ENCODE data around the gene PRMT3. TPM values are rescaled to one million over a fixed set of nuclear protein-coding genes. Genes with fewer than 3 reads are reported as not detected.

The PRMT3 gene
- polyA plus RNA-seq, 3 donors: 4.5 to 8.4 (median 6.1) TPM

GRCh38 chr11:20399498-20399897 is 12.0 kb downstream of the PRMT3 start:
- H2AFZ ChIP-seq (ENCODE audit: insufficient read depth, low read depth, low read length, poor library complexity, severe bottlenecking): no peak overlapping the region
- no peaks in the 10 kb centered on the region for H3K9me3 ChIP-seq (replicated peaks in 1 of 2; ENCODE audit: control insufficient read depth in 1 of 2, insufficient read depth in 1 of 2, low read length in 2 of 2)
- Mint-ChIP-seq H3K36me3 (peaks cover 46 to 52% of the 10 kb centered on the region in 2 donors), H3K27ac (no peak overlapping the region), H3K9me3 (no peaks in the 10 kb centered on the region), H3K4me3 (no peak overlapping the region), H3K4me1 (no peaks in the 10 kb centered on the region), H3K27me3 (ENCODE audit: low read depth in 3 of 3) (peaks cover 0 to 1% (median 0%) of the 10 kb centered on the region in 3 donors)
- no CpG with 5 or more reads among the region's 2 CpGs for WGBS (ENCODE audit: insufficient coverage)
- H3K9ac ChIP-seq (ENCODE audit: insufficient read depth, low read length, poor library complexity, severe bottlenecking): no peak overlapping the region
- intact Hi-C loops (cut with micrococcal nuclease): no loop called here
- TF ChIP-seq CTCF (IDR thresholded peaks at IDR 0.05): no peak
- peaks cover 48 to 79% of the 10 kb centered on the region in 2 donors for H3K36me3 ChIP-seq (replicated peaks in 1 of 2; ENCODE audit: control insufficient read depth in 1 of 2, insufficient read depth in 2 of 2, low read length in 2 of 2)
- H3K4me2 ChIP-seq (replicated peaks; ENCODE audit: extremely low read depth, low read length, poor library complexity, severe bottlenecking): no peak overlapping the region
- no peak overlapping the region for H3K27ac ChIP-seq (ENCODE audit: low read depth in 1 of 2, low read length in 2 of 2)
- H3K4me1 ChIP-seq (ENCODE audit: control insufficient read depth in 1 of 2, insufficient read depth in 2 of 2, low read length in 2 of 2): no peaks in the 10 kb centered on the region
- no peaks in the 10 kb centered on the region for H3K79me2 ChIP-seq (ENCODE audit: insufficient read depth, low read length)
- no peaks in the 10 kb centered on the region for H4K20me1 ChIP-seq (ENCODE audit: insufficient read depth, low read length)
- no peak overlapping the region for H3K4me3 ChIP-seq (replicated peaks in 1 of 3; ENCODE audit: low read depth in 2 of 3, low read length in 3 of 3)
- DNase-seq: no peak
- H3K27me3 ChIP-seq (ENCODE audit: control insufficient read depth in 2 of 2, insufficient read depth in 2 of 2, low read length in 2 of 2): no peaks in the 10 kb centered on the region

GRCh38 chr11:20403059-20403458 is 15.5 kb downstream of the PRMT3 start:
- H3K4me3 Mint-ChIP-seq: no peak overlapping the region
- H3K9me3 Mint-ChIP-seq: no peaks in the 10 kb centered on the region
- intact Hi-C loops (cut with micrococcal nuclease): no loop called here
- Histone ChIP-seq H3K27me3 (ENCODE audit: control insufficient read depth in 2 of 2, insufficient read depth in 2 of 2, low read length in 2 of 2) (no peaks in the 10 kb centered on the region), H2AFZ (ENCODE audit: insufficient read depth, low read depth, low read length, poor library complexity, severe bottlenecking) (no peak overlapping the region), H3K9ac (ENCODE audit: insufficient read depth, low read length, poor library complexity, severe bottlenecking) (no peak overlapping the region), H3K79me2 (ENCODE audit: insufficient read depth, low read length) (no peaks in the 10 kb centered on the region), H3K4me3 (replicated peaks in 1 of 3; ENCODE audit: low read depth in 2 of 3, low read length in 3 of 3) (no peak overlapping the region), H3K36me3 (replicated peaks in 1 of 2; ENCODE audit: control insufficient read depth in 1 of 2, insufficient read depth in 2 of 2, low read length in 2 of 2) (peaks cover 43 to 83% of the 10 kb centered on the region in 2 donors), H3K27ac (ENCODE audit: low read depth in 1 of 2, low read length in 2 of 2) (no peak overlapping the region), H3K4me1 (ENCODE audit: control insufficient read depth in 1 of 2, insufficient read depth in 2 of 2, low read length in 2 of 2) (no peaks in the 10 kb centered on the region), H3K4me2 (replicated peaks; ENCODE audit: extremely low read depth, low read length, poor library complexity, severe bottlenecking) (no peak overlapping the region), H3K9me3 (replicated peaks in 1 of 2; ENCODE audit: control insufficient read depth in 1 of 2, insufficient read depth in 1 of 2, low read length in 2 of 2) (no peaks in the 10 kb centered on the region), H4K20me1 (ENCODE audit: insufficient read depth, low read length) (no peaks in the 10 kb centered on the region)
- no peak for DNase-seq
- WGBS (ENCODE audit: insufficient coverage): no CpG with 5 or more reads among the region's 1 CpG
- H3K27me3 Mint-ChIP-seq (ENCODE audit: low read depth in 3 of 3): peaks cover 0 to 1% (median 0%) of the 10 kb centered on the region in 3 donors
- no peaks in the 10 kb centered on the region for H3K4me1 Mint-ChIP-seq
- peaks cover 54 to 55% of the 10 kb centered on the region in 2 donors for H3K36me3 Mint-ChIP-seq
- TF ChIP-seq CTCF (IDR thresholded peaks at IDR 0.05): no peak
- H3K27ac Mint-ChIP-seq: no peak overlapping the region
